ENCODE measurements around the gene SLC1A7.

SLC1A7 gene

DNA sequence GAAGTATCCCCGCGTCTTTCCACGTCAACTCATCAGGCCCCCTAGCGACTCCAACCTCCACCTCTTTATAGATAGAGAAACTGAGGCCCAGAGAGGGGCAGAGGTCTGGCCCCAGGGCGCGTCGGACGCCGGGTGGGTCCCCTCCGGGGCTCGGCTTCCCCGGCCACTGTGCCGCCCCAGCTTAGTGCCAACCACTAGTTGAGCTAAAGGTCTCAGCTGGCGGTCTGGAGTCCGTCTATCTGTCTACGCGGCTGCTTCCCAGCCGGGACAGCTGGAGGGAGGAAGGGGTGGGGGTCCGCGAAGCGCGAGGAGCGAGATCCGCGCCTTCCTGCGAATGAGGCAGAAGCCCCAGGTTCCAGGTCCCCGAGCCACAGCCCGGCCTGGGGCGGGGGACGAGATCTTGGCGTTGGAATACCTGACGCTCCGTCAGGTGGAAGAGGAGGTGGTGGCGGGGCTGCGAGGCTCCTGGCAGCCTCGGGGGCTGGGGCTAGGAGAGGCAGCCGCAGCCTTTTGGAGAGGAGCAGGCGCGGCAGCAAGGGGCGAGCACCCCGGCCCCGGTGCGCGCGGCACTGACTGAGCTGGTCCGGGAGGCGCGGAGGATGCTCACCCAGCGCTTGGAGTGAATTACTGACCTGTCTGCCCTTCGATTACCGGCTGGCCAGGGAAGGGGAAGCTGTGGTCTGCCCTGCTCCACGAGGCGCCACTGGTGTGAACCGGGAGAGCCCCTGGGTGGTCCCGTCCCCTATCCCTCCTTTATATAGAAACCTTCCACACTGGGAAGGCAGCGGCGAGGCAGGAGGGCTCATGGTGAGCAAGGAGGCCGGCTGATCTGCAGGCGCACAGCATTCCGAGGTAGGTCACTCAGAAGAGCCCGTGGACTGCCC lies 79.5 kb downstream of the SLC1A7 start:
- no peak for DNase-seq (ENCODE audit: low read depth in 3 of 3, low spot score in 1 of 3)

DNA sequence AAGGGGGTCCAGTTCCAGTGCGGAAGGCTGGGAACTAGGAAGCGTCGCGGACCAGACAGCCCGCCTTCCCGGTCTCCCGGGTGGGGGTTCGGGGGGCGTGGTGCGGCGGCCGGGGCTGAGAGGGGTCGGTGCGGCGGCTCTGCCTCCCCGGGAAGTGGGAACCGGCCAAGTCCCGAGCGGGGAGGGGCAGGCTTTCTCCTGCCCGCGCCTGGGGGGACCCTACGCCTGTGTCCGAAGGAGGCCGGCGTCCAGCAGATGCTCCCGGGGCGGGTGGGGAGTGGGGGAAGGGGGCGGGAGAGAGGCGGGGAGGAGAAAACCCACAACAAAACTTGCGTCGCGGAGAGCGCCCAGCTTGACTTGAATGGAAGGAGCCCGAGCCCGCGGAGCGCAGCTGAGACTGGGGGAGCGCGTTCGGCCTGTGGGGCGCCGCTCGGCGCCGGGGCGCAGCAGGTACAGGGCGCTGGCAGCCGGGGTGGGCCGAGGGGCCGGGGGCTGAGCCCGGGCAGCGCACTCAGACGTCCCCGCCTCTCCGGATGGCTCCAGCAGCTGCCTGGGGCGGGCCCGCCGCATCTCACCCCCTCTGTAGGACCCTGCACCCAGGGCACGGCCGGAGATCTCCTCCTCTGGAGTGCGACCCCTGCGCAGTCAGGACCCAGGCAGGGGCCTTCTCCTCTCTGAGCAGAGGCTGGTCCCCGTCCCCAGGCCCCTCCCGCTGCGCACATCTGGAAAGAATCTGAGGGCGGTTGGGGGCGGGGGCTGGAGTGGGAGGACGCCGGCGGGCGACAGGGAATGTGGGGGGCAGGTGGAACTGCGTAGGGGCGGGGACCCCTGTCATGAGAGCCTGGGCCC lies 80.4 kb downstream of the SLC1A7 start, which contains the start of gene PODN:
TSS of gene PODN (plus strand) at position 355 of the 849 bp plus-strand sequence. CDS start 7,643 bp downstream, outside the sequence.
- no peak for DNase-seq (ENCODE audit: low read depth in 3 of 3, low spot score in 1 of 3)

DNA sequence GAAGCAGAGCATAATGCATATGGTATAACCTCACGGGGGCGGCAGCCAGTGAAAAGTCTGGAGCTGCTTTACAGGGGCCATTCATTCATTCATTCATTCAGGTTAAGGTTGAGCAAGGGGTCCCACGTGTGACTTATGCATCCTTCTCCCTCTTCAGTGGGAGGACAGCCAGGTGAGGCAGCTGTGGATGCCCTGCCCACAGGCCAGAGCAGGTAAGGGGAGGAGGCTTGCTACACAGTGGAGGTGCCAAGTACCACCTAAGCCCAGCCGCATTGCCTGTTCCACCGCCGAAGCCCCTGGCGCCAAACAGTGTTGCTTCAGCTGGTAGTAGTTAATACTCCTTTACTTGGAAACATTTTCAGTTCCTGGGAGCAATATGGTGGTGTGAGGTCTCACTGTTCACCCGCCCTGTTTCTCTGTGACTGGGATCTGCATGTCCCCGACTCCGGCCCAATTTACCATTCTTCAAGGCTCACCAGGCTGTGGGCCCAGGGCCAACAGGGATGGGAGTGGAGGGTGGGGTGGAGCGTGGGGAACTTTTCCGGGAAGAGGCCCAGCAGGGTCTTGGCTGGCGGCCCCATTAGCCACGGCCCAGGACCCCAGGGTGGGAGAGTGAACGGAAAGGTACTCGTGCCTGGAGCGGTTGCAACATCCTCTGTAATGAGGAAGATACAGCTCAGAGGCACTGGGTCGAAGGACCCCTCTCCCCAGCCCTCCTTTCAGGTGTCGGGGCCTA lies 81.1 kb downstream of the SLC1A7 start:
- no peak for DNase-seq (ENCODE audit: low read depth in 3 of 3, low spot score in 1 of 3)

DNA sequence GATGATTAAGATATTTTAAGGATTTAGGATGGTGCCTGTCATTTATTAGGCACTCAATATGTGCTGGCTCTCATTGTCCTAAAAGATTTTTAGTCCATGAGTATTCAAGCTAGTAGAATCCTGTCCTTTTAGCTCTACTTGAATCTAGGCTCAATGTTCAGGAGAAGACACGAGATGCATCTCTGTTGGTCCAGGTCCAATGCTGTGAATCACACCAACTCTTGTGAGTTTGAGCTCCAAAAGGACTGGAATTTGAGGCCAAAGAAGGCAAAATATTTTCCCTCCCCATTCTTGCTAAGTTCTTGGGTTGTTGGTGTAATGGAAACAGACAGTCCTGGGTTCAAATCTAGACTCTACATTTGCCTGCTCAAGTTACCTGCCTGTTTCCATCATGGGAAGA lies 81.9 kb downstream of the SLC1A7 start:
- DNase-seq (ENCODE audit: low read depth in 3 of 3, low spot score in 1 of 3): no peak

DNA sequence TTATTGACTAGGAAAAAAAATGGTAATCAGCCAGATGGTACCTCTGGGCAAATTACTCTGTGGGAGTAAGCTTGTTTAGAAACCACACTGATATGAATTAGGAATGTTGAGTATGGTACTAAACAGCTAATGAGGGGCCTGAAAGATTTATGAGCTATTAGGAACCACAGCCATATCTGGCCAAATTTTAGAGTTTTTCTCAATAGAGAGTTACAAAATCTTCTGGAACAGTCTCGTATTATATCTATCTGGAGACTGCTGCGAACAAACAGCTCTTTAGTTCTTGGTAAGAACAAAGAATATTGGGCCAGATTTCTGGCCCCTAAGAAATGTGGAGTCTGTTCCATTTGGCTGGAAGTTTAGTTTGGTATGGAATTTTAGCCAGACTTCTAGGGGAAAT lies 85.3 kb downstream of the SLC1A7 start:
- no peak for DNase-seq (ENCODE audit: low read depth in 3 of 3, low spot score in 1 of 3)

DNA sequence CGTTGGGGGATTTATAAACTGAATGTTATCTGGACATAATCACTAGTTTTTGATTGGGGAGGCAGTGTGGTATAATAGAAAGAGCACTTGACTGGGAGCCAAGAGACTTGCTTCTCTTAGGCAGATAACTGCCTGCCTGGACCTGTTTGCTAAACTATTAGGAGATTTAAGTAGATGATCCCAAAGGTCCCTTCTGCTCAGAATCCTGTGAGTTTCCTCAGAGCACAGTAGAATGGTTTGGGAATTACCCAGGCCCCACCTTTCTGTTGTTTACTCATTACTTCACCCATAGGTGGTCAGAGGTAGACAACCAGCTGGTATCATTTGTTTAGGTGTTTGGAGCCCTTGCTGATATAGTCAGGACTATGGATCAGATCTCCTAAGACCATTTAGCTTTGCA lies 90.8 kb downstream of the SLC1A7 start:
- DNase-seq (ENCODE audit: low read depth in 3 of 3, low spot score in 1 of 3): no peak

DNA sequence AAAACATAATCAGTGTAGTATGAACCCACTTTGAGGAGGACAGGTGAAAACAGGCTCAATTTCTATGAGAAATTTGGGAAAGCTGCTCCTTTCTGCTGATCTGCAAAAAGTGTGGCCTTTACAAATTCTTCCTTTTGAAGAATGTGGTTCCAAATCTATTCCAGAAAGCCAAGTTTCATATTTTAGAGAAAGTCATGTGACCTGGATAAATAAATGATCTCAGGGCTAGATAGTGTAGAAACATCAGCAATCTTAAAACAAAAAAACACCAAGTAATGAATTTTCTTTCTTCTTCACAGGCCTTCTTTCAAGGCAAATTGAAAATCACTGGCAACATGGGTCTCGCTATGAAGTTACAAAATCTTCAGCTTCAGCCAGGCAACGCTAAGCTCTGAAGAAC lies 92.1 kb downstream of the SLC1A7 start:
- DNase-seq (ENCODE audit: low read depth in 3 of 3, low spot score in 1 of 3): no peak

DNA sequence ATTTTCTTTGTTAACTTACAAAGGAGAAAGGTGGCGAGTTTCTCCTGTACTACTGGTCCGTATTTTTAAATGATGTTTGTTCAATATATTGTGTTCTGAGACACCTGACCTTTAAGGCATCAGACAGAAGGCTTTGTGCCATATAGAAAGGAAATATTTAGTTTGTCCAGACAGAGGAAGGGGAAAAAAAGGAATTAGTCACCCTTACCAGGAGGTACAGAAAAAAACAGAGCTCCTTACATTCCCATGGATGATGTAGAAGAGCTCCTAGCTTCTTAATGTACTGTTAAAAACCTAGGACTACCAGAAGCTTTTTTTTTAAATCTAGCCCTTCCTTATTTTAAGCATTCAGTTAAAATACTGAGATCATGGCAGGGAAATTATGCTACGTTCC lies 92.9 kb downstream of the SLC1A7 start:
- no peak for DNase-seq (ENCODE audit: low read depth in 3 of 3, low spot score in 1 of 3)

DNA sequence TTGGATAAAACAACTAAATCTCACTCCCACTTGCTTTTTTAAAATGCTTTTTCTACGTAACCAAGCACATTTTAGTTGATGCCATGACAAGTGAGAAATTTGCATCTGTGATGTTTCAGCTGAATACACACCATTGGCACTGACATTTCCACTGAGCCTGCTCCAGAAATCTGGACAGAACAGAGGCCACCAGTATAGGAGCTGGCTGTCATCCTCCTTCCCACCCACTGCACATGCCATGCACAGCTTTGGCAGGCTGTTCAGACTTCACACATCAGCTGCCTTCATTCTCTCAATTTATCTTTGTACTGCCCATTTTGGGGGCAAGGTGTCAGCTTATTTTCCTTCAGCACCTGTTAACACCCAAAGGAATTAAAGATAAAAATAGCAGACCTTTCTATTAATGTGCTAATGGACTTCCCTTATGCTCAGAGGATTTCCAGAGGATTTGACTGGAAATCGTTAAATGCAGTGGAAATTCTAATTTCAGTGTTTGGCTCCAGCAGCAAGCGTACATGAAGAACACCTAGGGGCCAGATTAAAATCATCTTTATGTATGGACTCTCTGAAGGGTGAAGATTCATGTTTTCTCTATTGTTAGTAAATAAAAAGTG lies 93.4 kb downstream of the SLC1A7 start:
- DNase-seq (ENCODE audit: low read depth in 3 of 3, low spot score in 1 of 3): no peak

DNA sequence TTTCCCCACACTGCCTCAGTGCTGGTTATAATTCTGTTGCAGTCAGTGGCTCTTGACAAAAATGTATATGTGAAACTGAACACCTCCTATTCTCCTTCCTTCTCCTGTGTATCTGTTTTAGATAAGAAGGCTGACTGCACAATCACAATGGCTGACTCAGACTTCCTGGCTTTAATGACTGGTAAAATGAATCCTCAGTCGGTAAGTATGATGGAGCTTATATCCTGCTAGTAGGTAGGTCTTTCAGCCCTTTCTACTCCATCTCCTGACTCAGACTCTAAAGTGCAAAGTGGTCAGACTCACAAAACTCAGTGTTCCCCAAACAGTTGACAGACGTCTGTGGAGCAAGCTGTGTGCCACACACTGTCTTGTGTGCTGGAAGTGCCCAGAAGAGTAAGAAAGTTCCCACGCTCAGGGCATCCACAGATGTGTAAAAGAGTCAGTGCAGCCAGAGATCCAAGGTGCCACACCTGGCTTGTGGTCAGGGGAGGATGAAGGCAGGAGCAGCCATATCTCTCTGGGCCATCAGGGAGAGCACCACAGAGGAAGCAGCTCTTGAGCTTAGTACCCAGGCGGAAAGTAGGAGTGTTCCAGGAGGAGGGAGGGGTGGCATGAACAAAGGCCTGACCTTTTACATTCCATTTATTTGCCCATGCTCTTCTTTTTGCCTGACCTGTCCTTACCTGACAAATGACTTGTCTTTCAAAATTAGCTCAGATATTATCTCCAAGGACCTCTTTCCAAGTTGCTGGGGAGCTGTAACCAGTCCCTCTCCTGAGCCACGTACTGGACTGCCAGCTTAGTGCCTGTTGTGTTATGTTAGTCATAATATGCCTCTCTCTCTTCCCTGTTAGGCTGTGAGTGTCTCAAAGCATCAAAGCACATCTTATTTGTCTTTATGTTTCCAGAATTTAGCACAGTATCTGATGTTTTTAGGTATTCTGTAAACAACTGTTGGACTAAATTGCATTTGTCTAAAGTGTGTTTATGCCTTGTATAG lies 94.4 kb downstream of the SLC1A7 start:
- DNase-seq (ENCODE audit: low read depth in 3 of 3, low spot score in 1 of 3): no peak

DNA sequence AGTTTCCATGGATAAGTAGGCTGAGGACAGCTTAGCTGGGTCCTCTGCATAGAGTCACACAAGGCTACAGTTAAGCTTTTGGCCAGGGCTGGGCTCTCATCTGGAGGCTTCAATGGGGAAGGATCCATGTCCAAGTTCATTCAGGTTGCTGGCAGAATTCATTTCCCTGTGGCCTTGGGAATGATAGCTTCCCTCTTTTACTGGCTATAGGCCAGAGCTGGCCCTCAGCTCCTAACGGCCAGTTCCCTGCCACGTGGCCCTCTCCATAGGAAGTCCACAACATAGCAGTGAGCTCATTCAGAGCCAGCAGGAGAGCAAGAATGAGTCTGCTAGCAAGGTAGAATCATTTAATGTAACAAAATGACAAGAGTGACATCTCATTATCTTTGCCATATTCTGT lies 95.5 kb downstream of the SLC1A7 start:
- DNase-seq (ENCODE audit: low read depth in 3 of 3, low spot score in 1 of 3): no peak

DNA sequence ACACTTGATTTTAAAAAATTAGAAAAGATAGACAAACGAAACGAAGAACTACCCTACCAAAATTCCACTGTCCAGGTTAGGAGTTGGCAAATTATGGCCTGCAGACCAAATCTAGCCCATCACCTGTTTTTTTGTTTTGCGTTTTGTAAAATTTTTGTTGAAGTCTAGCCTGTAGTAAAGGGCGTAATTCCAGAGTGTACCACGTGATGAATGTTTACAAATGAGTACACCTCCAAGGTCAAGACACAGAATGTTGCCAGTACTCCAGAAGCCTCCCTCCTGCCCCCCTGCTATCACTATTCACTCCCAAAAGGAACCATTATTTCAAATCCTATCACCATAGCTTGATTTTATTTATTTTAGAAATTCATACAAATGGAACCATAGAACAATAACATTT lies 97.5 kb downstream of the SLC1A7 start:
- no peak for DNase-seq (ENCODE audit: low read depth in 3 of 3, low spot score in 1 of 3)

DNA sequence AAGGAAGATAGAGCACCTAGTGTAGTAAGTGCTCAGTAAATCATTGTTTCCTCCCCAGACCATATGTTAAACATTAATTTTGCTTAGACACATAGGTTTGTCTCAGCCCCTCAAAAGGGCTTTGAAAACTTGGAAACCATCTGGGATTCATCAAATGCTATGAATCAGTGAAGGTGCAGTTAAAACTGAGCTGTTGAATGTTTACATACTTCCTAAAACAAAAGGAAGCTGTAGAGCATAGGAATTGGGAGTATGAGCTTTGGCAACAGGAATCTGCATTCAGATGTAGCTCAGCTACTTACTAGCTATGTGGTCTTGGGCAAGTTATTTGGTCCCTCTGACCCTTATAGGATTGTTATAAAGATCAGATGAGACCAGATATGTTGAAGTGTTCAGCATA lies 99.2 kb downstream of the SLC1A7 start:
- DNase-seq (ENCODE audit: low read depth in 3 of 3, low spot score in 1 of 3): no peak

DNA sequence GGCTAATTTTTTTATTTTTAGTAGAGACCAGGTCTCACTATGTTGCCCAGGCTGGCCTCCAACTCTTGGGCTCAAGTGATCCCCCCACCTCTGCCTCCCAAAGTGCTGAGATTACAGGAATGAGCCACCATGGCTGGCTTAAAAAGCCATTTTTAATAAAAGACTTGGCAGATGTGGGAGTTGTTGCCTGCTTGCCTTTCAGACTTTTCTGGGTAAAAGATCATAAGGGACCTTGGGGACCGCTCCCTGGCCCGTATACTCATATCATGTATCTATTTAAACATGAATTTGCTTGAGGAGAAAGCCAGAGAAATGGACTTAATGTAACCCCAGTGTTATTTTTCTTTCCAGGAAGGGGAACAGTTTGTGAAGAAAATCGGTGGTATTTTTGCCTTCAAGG lies 103.9 kb downstream of the SLC1A7 start:
- DNase-seq (ENCODE audit: low read depth in 3 of 3, low spot score in 1 of 3): no peak

Measured in stimulated activated CD4-positive, alpha-beta T cell treated with anti-CD3 and anti-CD28 coated beads, TNF-alpha, amount 100 ng/mL, for 1 hour (primary cell).